ENCODE data around the gene TBC1D17.

DNA sequence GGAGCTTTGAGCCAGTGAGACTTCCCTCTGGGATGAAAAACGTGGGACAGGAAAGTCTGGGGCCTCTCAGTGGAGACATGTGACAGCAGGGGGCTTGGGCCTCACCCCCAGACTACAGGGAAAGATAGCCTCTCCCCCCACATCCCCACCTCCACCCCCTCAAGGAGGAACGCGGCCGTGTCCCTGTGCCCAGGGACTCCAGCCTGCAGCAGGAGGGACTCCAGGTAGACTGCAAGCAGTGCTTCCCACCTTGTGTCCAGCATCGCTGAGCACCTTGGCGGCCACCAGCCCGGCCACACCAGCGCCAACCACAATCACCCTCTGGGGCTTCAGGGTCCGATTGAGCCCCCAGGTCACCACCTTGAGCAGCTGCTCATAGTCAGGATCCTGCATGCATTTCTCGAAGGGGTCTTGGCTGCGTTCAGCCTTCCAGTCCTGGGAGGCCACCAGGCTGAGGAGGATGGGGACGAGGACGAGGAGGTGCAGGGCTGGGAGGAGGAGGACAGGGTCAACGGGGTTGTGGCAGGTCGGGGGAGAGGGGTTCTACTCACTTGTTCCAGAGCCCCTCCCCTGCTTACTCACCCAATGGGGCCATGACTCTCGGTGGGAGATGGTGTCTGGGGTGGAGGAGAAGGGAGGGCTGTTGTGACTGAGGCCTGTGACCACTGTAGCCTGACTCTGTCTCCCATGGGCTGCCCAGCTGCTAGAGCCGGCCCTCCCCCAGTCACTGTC is 18.2 kb downstream of the TBC1D17 start:
- TF ChIP-seq, protein P1, sequence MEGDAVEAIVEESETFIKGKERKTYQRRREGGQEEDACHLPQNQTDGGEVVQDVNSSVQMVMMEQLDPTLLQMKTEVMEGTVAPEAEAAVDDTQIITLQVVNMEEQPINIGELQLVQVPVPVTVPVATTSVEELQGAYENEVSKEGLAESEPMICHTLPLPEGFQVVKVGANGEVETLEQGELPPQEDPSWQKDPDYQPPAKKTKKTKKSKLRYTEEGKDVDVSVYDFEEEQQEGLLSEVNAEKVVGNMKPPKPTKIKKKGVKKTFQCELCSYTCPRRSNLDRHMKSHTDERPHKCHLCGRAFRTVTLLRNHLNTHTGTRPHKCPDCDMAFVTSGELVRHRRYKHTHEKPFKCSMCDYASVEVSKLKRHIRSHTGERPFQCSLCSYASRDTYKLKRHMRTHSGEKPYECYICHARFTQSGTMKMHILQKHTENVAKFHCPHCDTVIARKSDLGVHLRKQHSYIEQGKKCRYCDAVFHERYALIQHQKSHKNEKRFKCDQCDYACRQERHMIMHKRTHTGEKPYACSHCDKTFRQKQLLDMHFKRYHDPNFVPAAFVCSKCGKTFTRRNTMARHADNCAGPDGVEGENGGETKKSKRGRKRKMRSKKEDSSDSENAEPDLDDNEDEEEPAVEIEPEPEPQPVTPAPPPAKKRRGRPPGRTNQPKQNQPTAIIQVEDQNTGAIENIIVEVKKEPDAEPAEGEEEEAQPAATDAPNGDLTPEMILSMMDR (conservative IDR thresholded peaks at IDR 0.05; ENCODE audit: low read depth, low read length), result no peak
- no peak for TF ChIP-seq EZH2phosphoT487 (IDR thresholded peaks at IDR 0.05; ENCODE audit: borderline replicate concordance, low read length)
- TF ChIP-seq EZH2 (IDR thresholded peaks at IDR 0.05; ENCODE audit: low read length, unreplicated experiment), result no peak

Data from PC-3 (cell line).